Nephron (organoid): ENCODE results near the gene SORBS1.

Source experiments
- H3K27ac Mint-ChIP-seq, 3 experiments: 2 replicates each; pipeline ENCODE4 v1.8.0; 2020; ENCODE audit warnings: mixed read lengths in 3 of 3, mild to moderate bottlenecking in 2 of 3, moderate library complexity in 1 of 3
- H3K27me3 Mint-ChIP-seq: 2 replicates; pipeline ENCODE4 v1.8.0; 2021; ENCODE audit warnings: low read depth, mild to moderate bottlenecking, moderate library complexity, mixed read lengths
- H3K36me3 Mint-ChIP-seq: 2 replicates; pipeline ENCODE4 v1.8.0; 2020; ENCODE audit warnings: low read depth, mixed read lengths
- H3K4me1 Mint-ChIP-seq: 2 replicates; pipeline ENCODE4 v1.8.0; 2020; ENCODE audit warnings: mixed read lengths
- H3K4me3 Mint-ChIP-seq, 3 experiments: 2 replicates each; pipeline ENCODE4 v1.8.0; 2020; ENCODE audit warnings: mild to moderate bottlenecking in 3 of 3, mixed read lengths in 3 of 3, moderate library complexity in 2 of 3
- H3K9me3 Mint-ChIP-seq: 2 replicates; pipeline ENCODE4 v1.8.0; 2020; ENCODE audit warnings: mixed read lengths
- CTCF ChIP-seq, 3 experiments: fragments of 200-600 bp; sonication (generic); IDR thresholded peaks; one replicate each; pipeline ENCODE4 v1.5.0; 2021; ENCODE audit warnings: antibody characterized with exemption in 3 of 3; ENCODE audit not compliant: unreplicated experiment in 3 of 3

Gene SORBS1

DNA sequence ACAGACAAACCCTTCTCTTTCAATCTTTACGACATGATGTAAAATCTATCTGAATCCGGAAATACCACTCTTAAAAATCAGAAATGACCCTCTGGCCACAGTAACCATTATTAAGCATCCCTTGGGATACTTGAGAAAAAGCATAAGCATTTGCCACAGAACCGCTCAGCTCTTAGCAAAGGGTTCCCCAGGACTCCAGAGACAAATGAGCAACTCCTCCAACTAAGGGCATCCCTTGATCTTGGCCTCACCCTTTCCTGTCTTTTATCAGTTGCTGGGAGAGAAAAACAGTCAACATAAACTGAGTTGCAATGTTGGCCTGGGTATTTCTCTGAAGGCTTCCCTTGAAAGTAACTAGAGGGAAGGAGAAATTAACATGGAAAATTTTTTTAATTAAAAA, 273.9 kb downstream of the SORBS1 start:
- TF ChIP-seq CTCF (IDR thresholded peaks at IDR 0.05; ENCODE audit: unreplicated experiment in 3 of 3) = no peak
- no peaks in the 10 kb centered on the region for H3K9me3 Mint-ChIP-seq
- no peaks in the 10 kb centered on the region for H3K36me3 Mint-ChIP-seq
- peaks cover 22% of the 10 kb centered on the region for H3K4me1 Mint-ChIP-seq
- no peak overlapping the region for H3K4me3 Mint-ChIP-seq
- H3K27me3 Mint-ChIP-seq = peaks cover 21% of the 10 kb centered on the region
- H3K27ac Mint-ChIP-seq = peak overlapping the region in 1 of 3 experiments; percentile 12

GRCh38 chr10:95286707-95287106, 274.5 kb downstream of the SORBS1 start:
- peaks cover 27% of the 10 kb centered on the region for H3K4me1 Mint-ChIP-seq
- H3K27me3 Mint-ChIP-seq = peaks cover 15% of the 10 kb centered on the region
- H3K9me3 Mint-ChIP-seq = no peaks in the 10 kb centered on the region
- TF ChIP-seq CTCF (IDR thresholded peaks at IDR 0.05; ENCODE audit: unreplicated experiment in 3 of 3) = no peak
- H3K27ac Mint-ChIP-seq = no peak overlapping the region
- H3K36me3 Mint-ChIP-seq = no peaks in the 10 kb centered on the region
- H3K4me3 Mint-ChIP-seq = no peak overlapping the region

- TF ChIP-seq CTCF (IDR thresholded peaks at IDR 0.05; ENCODE audit: unreplicated experiment in 3 of 3) = no peak
Observed at GRCh38 chr10:95285556-95285955, 275.6 kb downstream of the SORBS1 start.

GRCh38 chr10:95284807-95285206, 276.4 kb downstream of the SORBS1 start:
- Mint-ChIP-seq H3K27me3 (peaks cover 6% of the 10 kb centered on the region), H3K36me3 (no peaks in the 10 kb centered on the region), H3K27ac (no peak overlapping the region), H3K4me3 (no peak overlapping the region), H3K4me1 (peaks cover 24% of the 10 kb centered on the region), H3K9me3 (no peaks in the 10 kb centered on the region)
- TF ChIP-seq CTCF (IDR thresholded peaks at IDR 0.05; ENCODE audit: unreplicated experiment in 3 of 3) = no peak

More at GRCh38 chr10:95285556-95285955, 275.6 kb downstream of the SORBS1 start:
- Mint-ChIP-seq H3K27me3 (peaks cover 10% of the 10 kb centered on the region), H3K27ac (no peak overlapping the region), H3K36me3 (no peaks in the 10 kb centered on the region), H3K4me1 (peaks cover 29% of the 10 kb centered on the region), H3K4me3 (no peak overlapping the region), H3K9me3 (no peaks in the 10 kb centered on the region)

- no peak overlapping the region for H3K4me3 Mint-ChIP-seq
- H3K9me3 Mint-ChIP-seq = no peaks in the 10 kb centered on the region
- no peak for TF ChIP-seq CTCF (IDR thresholded peaks at IDR 0.05; ENCODE audit: unreplicated experiment in 3 of 3)
- H3K27me3 Mint-ChIP-seq = peaks cover 3% of the 10 kb centered on the region
- H3K4me1 Mint-ChIP-seq = peaks cover 11% of the 10 kb centered on the region
- H3K27ac Mint-ChIP-seq = peak overlapping the region; percentile 9 to 25 (median 22)
- no peaks in the 10 kb centered on the region for H3K36me3 Mint-ChIP-seq
Observed at GRCh38 chr10:95282107-95282506, 279.1 kb downstream of the SORBS1 start.

DNA sequence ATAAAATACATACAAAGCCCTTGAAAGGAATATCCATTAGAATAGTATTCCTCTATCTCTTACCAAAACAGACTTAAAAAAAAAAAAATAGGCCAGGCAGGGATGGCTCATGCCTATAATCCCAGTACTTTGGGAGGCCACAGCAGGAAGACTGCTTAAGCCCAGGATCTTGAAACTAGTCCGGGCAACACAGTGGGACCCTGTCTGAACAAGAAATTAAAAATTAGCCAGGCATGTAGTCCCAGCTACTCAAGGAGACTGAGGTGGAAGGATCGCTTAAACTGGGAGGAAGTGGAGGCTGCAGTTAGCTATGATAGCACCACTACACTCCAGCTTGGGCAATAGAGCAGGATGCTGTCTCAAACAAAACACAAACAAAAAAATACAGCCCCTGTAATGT, 280.0 kb downstream of the SORBS1 start:
- no peaks in the 10 kb centered on the region for H3K9me3 Mint-ChIP-seq
- peaks cover 11% of the 10 kb centered on the region for H3K4me1 Mint-ChIP-seq
- no peak overlapping the region for H3K4me3 Mint-ChIP-seq
- H3K27me3 Mint-ChIP-seq = peaks cover 3% of the 10 kb centered on the region
- H3K36me3 Mint-ChIP-seq = no peaks in the 10 kb centered on the region
- TF ChIP-seq CTCF (IDR thresholded peaks at IDR 0.05; ENCODE audit: unreplicated experiment in 3 of 3) = no peak
- H3K27ac Mint-ChIP-seq = peak overlapping the region in 1 of 3 experiments; percentile 9
